Activated CD4-positive, alpha-beta T cell treated with anti-CD3 and anti-CD28 coated beads, Interleukin-2, amount 50 U/mL, for 4 hours (primary cell): ENCODE measurements around the gene NDRG4.
"Not testable (repeated sequence)": the region's sequence is repeated elsewhere in the genome, so short reads cannot be mapped to it uniquely, and the experiment has no call there.

Experiments used
- DNase-seq, 2 experiments: peaks; one replicate each; pipeline ENCODE4 v3.0.0-alpha.2; 2020

The NDRG4 gene

DNA sequence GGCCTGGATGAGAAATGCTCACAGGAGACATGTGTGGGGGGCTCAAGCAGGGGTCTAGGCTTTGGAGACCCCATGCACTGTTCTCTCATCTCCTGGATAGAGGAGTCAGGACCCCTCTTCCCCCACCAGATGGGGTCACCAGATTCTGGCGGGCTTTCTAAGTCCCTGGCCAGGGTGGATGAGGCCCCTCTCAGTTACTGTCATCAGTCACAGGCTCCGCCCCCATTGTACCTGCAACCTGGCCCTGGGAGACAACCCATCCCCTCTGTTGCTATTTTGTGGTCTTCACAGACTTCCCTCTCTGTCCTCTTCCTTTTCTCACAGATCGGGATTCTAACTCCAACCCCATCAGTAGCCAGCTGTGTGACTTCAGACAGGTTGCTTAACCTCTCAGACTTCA, 33.5 kb upstream of the NDRG4 start:
- no peak for DNase-seq

DNA sequence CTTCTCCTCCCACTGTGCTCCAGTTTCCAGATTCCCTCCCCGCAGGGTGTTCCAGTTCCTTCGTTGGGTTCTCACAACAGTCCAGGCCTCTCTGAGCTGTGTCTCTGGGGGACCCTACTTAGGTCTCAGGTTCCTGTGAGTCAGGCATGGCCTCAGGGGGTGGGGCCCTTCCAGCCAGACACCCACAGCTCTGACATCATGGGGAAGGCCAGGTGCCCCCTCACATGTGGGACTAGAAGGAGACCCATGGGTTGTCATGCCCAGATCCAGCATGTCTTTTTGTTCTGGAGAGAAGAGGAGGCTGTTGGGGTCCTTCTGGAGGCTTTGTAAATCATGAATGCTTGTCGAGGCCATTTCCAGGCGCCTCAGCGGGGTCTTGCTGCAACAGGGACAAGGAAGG, 32.0 kb upstream of the NDRG4 start:
- no peak for DNase-seq

DNA sequence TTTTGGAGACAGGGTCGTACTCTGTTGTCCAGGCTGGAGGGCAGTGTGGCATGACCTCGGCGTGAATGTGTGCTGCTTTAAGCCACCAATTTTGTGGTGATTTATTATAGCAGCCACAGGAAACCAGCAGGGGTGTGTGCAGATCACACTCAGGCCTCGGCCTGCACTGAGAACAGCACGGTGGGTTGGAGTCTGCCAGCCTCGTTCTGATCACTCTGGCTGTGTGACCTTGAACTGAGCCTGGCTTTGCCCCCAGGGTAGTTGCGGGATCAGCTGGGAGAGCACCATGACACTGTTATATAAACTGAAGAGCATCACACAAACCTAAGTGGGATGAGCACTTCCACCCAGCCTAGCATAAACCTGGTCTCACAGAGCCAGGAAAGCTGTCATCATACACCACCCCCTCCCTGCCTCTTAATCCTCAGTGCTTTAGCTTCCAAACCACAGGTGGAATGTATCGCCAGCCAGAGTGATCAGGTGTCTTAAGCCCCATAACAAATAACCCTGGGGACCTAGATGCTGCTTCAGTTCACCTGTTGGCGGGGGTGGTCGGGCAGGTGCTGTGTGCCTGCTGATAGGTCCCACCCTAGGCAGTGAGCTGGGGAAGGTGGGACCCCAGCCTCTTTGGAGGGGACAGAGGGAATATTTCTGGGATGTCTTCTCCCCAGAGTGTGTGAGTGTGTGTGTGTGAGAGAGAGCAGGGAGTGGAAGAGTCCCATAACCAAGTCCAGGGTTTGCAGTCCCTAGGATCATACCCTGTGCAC, 28.6 kb upstream of the NDRG4 start:
- no peak for DNase-seq

DNA sequence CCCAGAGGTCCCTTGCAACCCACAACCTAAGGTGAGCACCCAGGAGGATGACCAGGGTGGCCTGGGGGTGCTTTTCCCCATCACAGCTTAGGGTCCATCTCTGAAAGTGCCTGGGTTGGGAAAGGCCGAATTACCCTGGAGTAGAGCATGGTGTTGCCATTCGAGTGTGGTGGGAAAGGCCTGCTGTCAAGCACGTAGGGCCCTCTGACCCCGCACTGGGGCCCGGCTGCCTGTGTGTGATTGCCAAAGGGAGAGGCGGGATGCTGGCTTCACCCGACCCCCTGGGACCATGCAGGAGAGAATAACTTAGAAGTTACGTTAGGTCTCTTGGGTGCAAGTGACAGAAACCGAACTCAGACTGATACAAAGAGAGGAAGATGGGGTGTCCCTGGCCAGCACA, 27.7 kb upstream of the NDRG4 start:
- no peak for DNase-seq

DNA sequence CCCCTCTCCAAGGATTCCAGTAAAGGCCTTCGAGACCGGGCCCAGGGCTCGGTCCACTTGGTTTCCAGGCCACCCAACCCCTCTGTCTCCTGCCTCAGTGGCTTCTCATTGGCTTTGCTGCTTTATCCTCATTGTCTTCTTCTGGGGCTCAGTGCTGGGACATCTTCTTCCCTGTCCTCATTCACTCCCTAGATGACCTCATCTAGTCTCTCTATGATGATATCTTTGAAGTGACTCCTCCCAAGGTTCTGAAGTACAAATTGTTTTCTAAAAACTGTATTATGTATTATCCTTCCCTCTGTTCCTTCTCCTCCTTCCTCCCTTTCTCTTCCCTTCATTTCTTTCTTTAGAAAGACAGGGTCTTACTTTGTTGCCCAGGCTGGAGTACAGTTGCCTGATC, 27.1 kb upstream of the NDRG4 start:
- DNase-seq: no peak

DNA sequence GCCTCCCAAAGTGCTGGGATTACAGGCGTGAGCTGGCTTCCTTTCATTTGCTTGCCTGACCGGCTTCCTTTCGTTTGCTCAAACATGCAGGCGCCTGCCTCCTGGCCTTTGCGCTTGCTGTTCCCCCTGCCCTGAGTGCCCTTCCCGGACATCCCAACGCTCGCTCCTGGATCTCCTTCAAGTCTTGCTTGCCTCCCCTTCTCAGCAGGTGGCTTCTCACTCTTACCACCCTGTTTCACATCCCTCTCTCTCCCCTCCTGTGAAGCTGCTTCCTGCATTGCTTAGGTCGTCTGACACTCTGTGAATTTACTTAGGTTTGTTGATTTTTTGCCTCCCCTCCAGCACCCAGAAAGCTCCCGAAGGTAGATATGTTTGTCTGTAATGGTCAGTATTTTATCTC, 25.6 kb upstream of the NDRG4 start:
- DNase-seq: no peak

DNA sequence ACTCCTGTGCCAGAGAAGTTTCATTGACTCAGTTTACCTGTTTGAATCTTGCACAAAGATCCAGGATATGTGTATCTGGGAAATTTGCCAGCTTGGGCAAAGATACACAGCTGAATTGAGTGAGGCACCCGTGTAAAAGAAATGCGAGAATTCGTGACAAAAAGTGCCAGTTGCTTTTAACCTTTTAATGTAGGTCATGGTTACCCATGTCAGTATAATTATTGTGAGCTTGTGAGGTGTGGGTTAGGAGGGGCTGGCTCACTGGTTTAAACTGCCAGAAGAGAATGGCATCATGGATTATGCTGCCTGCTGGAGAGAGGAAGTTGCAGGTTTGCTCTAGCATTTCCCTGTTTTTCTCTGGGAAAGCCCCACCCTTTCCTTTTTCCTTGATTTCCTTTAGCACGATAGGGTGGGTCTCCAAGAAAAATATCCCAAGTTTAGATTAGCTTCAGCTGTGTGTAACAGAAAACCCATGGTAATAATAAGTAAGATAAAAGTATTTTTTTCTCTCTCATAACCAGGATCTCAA, 24.8 kb upstream of the NDRG4 start:
- DNase-seq: no peak

DNA sequence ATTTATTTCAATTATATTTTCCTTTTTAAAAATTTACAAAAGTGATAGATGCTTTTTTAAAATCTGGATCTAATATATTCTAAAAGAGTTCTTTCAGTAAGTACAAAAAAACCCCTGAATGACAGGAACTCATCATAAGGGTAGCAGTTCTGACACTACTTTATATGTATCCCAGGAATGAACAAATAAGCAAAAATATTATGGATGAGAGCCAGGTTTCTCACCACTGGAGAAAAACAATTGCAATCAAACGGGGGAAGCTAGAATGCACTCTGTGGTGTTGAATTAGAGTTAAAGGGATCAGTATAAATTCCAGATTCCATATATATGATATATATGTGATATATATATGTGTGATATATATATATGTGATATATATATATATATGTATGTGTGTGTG, 23.2 kb upstream of the NDRG4 start:
- no peak for DNase-seq

DNA sequence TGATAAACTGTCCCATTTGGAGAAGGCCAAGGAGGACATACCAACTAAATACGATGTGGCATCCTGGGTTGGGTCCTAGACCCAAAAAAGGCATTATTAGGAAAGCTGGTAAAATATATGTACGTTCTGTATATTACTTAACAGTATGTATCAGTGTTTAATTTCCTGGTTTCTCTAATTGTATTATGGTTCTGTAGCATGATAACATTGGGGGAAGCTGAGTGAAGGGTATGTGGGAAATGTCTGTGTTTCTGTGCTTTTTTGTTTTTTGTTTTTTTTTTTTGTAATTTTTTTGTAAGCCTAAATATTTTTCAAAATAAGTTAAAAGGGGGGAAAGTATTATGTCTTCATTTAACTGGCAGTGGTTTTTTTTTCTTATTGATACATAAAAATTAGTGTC, 21.5 kb upstream of the NDRG4 start:
- DNase-seq: no peak

DNA sequence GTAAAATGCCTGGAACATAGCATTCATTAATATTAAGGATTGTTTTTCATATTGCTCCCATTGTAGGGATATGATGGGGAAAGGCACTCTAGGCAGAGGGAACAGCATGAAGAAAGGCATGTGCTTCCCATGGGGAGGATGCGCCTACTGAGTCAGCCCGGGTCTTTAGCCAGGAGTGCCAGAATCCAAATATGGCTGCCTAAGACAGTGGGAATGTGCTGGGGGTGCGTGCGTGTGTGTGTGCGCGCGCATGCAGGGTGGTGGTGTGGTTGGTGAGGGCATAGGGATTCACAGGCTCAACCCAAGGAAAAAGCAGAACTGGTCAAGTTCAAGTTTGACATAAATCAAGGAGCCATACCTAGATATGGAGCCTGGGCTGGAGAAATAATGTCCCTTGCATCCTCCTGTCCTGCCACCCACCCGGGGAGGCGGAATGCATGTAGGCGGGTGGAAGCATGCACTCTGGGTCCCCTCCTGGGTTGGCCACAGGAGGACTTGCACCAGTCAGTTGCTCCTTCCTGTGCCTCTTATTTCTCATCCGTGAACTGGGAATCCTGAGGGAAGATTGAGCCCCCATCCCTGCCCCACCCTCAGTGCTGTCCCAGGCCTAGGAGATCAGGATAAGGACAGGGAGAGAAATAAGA, 18.6 kb upstream of the NDRG4 start:
- no peak for DNase-seq

DNA sequence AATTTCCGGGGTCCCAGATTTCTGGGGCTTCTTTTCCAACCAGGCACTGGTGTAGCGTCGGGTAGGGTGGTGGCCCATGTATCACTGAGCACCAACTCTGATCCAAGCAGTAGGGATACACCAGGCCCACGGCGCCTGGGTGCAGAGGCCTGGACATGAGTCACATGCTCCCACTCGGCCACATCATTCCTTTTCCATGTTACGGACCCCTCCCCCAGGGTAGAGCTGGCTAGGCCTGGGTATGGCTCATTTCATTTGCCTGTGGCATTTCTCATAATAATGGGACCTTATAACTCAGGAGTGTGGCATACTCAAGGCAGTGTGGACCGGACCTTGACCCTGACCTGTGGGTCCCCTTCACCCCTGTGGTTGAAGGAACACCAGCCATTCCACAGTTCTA, 18.0 kb upstream of the NDRG4 start:
- DNase-seq: no peak

DNA sequence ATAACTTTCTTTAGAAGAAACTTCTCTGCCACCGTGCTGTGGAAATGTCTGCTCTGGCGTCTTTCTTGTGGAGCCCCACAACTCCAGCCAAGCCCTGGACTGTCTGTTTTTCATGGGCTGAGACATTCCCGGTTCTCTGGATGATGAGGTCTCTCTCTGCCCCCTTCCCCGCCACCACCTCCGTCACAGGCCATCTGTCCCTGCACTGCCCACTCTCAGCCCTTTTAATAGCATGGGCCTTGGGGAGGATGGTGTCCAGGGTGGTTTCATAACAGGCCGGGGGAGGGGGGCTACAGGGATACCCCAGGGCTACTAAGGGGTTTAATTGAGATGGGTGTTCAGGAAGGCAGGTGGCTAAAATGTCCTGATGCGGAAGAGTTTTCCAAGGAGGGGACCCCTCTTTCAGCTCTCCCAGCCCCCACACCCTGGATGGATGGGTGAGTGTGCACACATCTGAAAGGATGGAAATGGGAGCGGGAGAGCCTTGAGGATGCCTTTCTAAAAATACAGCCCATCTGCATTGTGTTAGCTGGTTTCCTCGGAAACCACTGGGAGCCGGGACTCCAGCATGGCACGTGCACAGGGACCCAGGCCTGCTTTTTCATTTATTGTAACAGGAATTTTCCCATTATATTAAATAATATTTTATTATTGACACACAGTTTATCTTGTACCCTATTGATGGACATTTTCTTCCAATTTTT, 14.6 kb upstream of the NDRG4 start:
- DNase-seq: no peak

DNA sequence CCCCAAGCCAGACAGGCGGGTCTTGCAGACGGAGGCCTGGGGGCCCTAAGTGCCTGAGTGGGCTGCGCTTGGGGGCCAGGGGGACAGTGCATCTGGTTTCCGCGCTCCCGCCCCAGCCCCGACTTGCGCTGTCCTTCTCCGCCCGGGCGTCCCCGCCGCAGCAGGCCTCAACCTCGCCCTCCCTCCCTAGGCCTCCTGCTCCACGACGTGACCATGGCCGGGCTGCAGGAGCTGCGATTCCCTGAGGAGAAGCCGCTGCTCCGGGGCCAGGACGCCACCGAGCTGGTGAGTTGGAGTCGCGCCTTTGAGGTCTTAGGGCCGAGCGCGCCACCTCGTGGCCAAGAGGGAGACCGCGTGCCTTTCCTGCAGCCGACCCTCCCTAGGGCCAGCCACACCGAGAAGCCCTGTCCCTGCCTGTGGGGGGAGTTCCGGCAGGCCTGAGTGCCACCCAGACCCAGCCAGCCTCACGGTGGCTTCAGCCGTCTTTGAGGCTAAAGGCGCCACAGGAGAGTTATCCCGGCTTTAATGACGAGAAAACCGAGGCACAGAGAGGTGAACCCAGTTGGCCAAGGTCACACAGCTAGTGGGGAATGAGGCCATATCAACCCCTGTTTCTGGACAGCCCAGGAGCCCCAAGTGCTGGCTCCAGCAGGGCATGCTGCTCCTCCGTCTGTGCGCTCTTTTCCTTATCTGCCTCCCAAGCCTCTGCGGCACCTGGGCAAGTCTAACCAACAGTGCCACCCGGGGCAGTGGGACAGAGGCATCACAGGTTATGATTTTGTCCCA, 12.2 kb upstream of the NDRG4 start:
- DNase-seq: peak; percentile 52 to 55

DNA sequence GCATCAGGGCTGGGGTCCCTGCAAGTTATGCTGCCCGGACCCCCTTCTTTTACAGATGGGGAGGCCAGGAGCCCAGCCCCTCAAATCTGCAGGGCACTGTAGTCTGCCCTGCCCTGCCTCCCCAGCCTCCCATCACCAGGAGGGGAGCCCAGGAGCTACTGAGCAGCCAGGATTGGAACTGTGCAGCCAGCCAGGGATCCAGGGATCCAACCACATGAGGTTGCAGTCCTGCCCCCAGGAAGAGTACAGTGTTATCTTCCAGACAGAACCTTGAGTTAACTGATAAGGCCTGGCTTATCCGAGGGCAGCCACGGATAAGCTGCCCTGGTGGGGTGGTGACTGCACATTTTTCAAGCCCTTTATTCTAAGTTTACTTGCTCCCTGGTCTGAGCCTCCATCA, 11.4 kb upstream of the NDRG4 start:
- DNase-seq: no peak

DNA sequence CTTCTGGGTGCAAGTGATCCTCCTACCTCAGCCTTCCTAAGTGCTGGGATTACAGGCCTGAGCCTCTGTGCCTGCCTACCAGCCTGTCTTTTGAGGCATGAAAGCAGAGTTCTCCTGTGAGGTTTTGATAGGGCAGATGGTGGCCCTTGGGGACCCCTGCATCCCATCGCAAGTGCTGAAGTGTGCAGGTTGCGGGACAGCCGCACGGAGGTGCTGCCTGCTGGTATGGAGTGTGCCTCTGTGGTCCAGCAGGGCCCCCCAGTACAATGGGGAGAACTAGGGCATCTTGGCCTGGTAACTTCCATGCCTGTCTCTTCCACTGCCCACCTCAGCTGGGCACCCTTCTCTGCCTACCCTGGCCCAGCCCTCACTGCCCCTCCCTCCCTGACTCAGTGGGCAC, 9.9 kb upstream of the NDRG4 start:
- DNase-seq: no peak

DNA sequence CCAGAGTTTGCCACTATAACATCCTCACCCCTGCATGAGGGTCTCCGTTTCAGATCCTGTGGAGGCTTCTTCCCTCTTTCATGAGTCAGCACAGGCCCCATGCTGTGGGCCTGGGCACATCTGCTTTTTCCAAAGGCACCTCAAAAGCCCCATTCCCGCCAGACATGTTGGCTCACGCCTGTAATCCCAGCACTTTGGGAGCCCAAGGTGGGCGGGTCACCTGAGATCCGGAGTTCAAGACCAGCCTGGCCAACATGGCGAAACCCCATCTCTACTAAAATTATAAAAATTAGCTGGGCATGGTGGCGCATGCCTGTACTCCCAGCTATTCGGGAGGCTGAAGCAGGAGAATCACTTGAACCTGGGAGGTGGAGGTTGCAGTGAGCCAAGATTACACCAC, 9.4 kb upstream of the NDRG4 start:
- not testable (repeated sequence) for DNase-seq

DNA sequence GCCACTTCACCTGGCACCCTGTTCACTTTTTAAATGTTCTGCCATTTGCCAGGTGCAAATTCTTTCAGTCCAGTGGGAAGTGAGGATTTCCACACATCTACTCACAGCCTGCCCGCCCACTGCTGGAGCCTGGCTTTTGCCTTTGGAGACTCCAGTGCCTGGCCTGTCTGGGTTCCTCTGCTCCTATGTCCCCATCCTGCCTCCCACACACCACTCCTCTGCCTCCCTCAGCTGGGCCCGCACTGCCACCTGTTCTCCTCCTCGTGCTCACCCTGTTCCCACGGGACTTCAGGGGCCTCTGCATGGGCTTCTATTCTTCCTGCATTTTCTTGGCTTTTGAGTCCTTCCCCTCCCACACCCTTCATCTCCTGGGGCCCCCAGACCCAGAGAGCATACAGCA, 7.9 kb upstream of the NDRG4 start:
- DNase-seq: no peak

DNA sequence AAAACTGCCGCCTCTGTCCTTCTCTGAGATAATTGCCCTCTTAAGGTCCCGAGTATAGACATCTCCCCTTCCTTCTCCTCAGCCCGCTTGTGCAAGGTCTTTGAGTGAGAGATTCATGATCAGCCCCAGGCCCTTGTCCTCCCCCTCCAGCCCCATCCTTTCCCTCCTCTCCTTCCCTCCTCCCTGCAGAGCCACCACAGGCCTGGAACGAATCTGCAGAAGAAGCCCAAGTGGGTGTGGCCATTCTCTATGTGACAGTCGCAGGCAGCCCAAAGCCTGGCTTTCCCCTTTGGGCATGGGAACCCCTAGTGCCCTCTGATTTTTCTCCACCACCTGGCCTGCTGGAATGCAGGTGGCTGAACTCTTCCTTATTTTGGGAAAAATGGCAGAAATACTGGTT, 7.2 kb upstream of the NDRG4 start:
- no peak for DNase-seq

DNA sequence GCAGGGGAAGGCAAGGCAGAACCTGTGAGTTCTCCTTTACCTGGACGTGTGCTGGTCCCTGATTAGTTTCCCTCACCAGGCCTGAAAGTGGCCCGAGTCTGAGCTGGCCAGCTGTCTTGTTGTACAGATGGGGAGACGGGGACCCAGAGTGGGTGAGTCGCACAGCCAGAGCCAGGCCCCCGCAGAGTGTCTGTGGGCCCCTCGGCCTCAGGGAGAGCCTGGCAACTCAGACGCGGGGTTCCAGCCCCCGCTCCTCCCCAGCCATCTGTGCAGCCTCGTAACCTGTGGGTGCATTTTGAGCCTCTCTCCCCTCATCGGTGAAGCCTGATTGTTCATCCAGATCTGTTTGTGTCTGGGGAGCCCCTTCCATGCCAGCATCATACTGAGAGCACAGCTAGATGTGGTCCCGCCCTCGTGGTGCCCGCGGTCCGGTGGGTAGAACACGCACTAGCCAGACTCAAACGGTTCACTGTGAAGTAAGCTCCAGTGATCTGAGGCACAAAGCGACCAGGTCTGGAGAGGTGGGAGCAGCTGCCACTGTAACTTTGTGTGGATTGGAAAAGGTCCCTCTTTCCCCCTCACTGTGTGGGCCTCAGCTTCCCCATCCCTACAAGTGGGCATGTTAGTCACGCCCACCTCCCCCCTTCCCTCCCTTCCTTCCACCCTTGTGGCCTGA, 6.0 kb upstream of the NDRG4 start:
- no peak for DNase-seq

DNA sequence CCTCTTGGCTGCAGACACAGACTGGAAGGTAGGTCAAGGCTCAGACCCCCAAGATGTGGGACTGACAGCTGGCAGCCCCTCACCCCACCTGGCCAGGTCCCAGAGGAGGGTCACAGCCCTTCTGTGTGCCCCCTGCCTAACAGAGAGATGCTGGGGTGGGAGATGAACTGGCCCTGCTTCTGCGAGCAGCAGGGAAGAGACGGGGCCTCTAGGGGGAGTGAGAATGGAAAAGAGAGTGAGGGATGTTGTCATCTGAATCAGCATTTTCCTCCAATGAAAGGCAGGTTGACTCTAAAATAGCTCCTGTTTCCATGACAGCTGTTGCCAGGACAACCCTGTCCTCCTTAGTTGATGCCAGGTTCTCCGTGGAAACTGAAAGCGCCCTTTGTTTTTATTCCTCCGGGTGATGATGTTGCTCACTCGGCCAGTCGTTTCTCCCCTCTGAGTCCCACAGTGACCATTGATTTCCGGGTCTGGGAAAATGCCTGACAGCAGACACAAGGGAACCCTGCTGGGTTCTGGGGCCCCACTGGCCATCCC, 4.9 kb upstream of the NDRG4 start:
- peak; percentile 44 to 51 for DNase-seq

DNA sequence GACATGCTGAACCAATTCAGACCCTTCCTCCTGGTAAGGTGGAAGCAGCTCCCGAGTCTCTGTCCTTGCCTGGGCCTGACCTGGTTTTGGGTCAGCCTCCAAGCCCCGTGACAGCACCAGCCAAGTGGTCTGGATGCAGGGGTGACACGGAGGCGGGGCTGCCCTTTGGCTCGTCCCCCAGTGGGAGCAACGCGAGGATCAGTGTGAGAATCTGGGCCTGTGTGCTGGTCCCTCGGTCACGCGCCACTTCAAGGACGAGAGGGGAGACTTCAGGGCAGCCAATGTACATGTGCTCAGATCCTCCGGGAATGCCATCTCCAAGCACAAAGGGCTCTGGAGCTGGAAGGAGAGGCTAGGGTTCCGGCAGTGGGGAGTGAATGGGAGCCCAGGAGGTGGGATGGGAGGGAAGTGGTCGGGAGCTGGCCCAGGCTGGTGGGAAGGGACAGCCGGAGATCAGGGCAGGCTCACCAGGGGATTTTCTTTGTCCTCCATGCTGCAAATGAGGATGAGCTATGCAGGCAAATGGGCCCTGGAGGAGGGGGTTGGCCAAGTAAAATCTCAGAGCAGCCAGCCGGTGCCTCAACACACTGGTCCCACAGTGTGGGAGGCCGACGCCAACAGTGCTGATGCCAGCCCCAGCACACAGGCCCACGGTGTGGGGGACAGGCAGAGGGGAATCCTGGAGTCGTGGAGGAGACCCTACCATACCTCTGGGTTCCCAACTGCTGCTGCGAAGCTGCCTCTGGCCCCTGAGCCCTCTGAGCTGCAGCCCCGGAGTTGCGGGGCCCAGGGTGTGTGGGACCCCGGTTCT, 4.2 kb upstream of the NDRG4 start:
- DNase-seq: no peak
